ENCODE data around the gene FKBP1A. TPM values are rescaled to one million over a fixed set of nuclear protein-coding genes. Genes with fewer than 3 reads are reported as not detected.

Gene FKBP1A
- polyA plus RNA-seq, 4 donors, result 320 to 413 (median 378) TPM

DNA sequence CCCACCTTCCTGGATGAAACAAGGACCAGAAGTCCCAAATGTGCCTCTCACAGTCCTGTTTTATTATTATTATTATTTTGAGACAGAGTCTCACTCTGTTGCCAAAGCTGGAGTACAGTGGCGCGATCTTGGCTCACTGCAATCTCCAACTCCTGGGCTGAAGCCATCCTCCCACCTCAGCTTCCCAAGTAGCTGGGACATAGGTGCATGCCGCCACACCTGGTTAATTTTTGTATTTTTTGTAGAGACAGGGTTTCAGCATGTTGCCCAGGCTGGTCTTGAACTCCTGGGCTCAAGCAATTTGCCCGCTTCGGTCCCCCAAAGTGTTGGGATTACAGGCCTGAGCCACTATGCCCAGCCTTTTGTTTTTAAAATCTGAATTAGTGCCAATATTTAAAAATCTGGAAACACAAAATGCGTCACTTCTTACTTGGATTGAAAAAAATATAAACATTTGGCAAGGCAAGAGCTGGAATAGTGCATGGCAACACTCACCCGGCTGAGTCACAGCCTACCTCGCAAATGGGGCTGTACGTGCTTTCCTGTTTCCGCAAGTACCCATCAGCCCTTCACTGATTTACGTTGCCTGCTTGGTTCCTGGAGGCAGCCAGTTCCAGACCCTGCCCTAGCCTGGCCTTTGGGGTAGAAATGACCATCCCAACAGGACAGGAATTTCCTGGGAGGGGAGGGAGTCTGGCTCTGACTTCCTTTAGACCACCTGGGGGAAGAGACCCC lies 70.2 kb downstream of the FKBP1A start:
- DNase-seq (ENCODE audit: low read depth in 4 of 4, low spot score in 3 of 4), result no peak

- DNase-seq (ENCODE audit: low read depth in 4 of 4, low spot score in 3 of 4), result no peak
Measured at GRCh38 chr20:1321654-1321939, 71.3 kb downstream of the FKBP1A start.

GRCh38 chr20:1320902-1321653 lies 71.8 kb downstream of the FKBP1A start:
- no peak for DNase-seq (ENCODE audit: low read depth in 4 of 4, low spot score in 3 of 4)

- DNase-seq (ENCODE audit: low read depth in 4 of 4, low spot score in 3 of 4), result no peak
Measured at GRCh38 chr20:1320016-1320415, 72.8 kb downstream of the FKBP1A start.

GRCh38 chr20:1319462-1319861 lies 73.4 kb downstream of the FKBP1A start:
- DNase-seq (ENCODE audit: low read depth in 4 of 4, low spot score in 3 of 4), result no peak

GRCh38 chr20:1319051-1319450 lies 73.8 kb downstream of the FKBP1A start:
- DNase-seq (ENCODE audit: low read depth in 4 of 4, low spot score in 3 of 4), result no peak

Other genes starting within 250 kb of the FKBP1A start
- 1 to 10 TPM in 3 of 4 donors, under 1 TPM in 1; 0.72 to 5.1 (median 1.9) TPM for gene TMEM74B, start 208.1 kb downstream of the FKBP1A start, polyA plus RNA-seq (ENCODE audit: insufficient read length in 4 of 4)
- gene C20orf202, start 189.6 kb downstream of the FKBP1A start, polyA plus RNA-seq (ENCODE audit: insufficient read length in 4 of 4), result under 1 TPM; 0.14 to 0.45 (median 0.23) TPM
- not detected for gene RAD21L1, start 167.0 kb downstream of the FKBP1A start, polyA plus RNA-seq (ENCODE audit: insufficient read length in 4 of 4)
- gene SNPH, start 126.8 kb downstream of the FKBP1A start, polyA plus RNA-seq (ENCODE audit: insufficient read length in 4 of 4), result 1 to 10 TPM; 2.2 to 4.0 (median 3.4) TPM
- gene SDCBP2, start 63.9 kb downstream of the FKBP1A start, polyA plus RNA-seq (ENCODE audit: insufficient read length in 4 of 4), result 1 to 10 TPM; 1.4 to 2.8 (median 2.0) TPM
- gene NSFL1C, start 73.8 kb upstream of the FKBP1A start, polyA plus RNA-seq (ENCODE audit: insufficient read length in 4 of 4), result 100 to 1,000 TPM in 2 of 4 donors, 10 to 100 TPM in 2; 75.7 to 107 (median 99.5) TPM
- gene SIRPB2, start 98.4 kb upstream of the FKBP1A start, polyA plus RNA-seq (ENCODE audit: insufficient read length in 4 of 4), result under 1 TPM; 0.41 to 0.88 (median 0.84) TPM
- gene SIRPD, start 164.7 kb upstream of the FKBP1A start, polyA plus RNA-seq (ENCODE audit: insufficient read length in 4 of 4), result not detected
- gene SIRPB1, start 227.0 kb upstream of the FKBP1A start, polyA plus RNA-seq (ENCODE audit: insufficient read length in 4 of 4), result 1 to 10 TPM in 3 of 4 donors, not detected in 1; 2.2 to 3.6 (median 2.4) TPM

Data from left renal pelvis (tissue), 4 donors.